Measurements from ENCODE around the gene PCDHGA11.
"Not testable (repeated sequence)": the region's sequence is repeated elsewhere in the genome, so short reads cannot be mapped to it uniquely, and the experiment has no call there.

DNA sequence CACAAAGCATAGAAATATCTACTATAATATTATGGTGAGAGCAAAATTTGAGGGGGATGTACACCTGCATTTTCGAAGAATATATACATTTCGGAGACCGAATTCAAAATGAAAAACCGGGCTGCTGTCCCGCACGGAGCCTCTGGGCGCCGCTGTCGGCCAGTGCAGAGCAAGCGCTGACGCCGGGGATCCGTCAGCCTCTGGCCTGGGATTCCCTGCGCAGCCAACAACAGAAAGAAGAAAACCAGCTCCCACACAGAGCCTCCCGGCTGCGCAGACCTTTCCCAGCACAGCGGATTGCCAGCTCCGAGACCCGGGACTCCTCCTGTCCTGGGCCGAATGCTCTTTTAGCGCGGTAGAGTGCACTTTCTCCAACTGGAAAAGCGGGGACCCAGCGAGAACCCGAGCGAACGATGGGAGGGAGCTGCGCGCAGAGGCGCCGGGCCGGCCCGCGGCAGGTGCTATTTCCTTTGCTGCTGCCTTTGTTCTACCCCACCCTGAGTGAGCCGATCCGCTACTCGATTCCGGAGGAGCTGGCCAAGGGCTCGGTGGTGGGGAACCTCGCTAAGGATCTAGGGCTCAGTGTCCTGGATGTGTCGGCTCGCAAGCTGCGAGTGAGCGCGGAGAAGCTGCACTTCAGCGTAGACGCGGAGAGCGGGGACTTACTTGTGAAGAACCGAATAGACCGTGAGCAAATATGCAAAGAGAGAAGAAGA lies 12.9 kb upstream of the PCDHGA11 start, which contains the start of gene PCDHGB6:
- not testable (repeated sequence) for TF ChIP-seq ZNF274 (IDR thresholded peaks at IDR 0.05; ENCODE audit: borderline replicate concordance, low read depth, low read length); KDM5B (IDR thresholded peaks at IDR 0.05; ENCODE audit: insufficient replicate concordance, low read depth, low read length); MXI1 (IDR thresholded peaks at IDR 0.05; ENCODE audit: low read depth, low read length); MTA1 (IDR thresholded peaks at IDR 0.05; ENCODE audit: borderline replicate concordance); ZNF75A (CRISPR knock-in tag; IDR thresholded peaks at IDR 0.05)
- peak; percentile 54 to 71 (median 58) for TF ChIP-seq CTCF (IDR thresholded peaks at IDR 0.05 in 2 of 3, conservative IDR thresholded peaks at IDR 0.05 in 1 of 3; ENCODE audit: insufficient read depth in 2 of 3, low read depth in 1 of 3, low read length in 3 of 3)
